Measurements from ENCODE around the gene OGFRL1.

- TF ChIP-seq ZNF70 (CRISPR knock-in tag; IDR thresholded peaks at IDR 0.05) (no peak), ISL1 (CRISPR knock-in tag; IDR thresholded peaks at IDR 0.05) (no peak), PATZ1 (CRISPR knock-in tag; IDR thresholded peaks at IDR 0.05; ENCODE audit: borderline replicate concordance) (no peak), ZNF565 (CRISPR knock-in tag; conservative IDR thresholded peaks at IDR 0.05; ENCODE audit: low read depth) (no peak), ZFP30 (CRISPR knock-in tag; IDR thresholded peaks at IDR 0.05) (no peak)
These were observed 38.0 kb downstream of the OGFRL1 start for GRCh38 chr6:71326611-71327010.

Data from SK-N-SH treated with all-trans-retinoic acid at 6 μM for 48 hours (cell line).